OCI-LY7 (cell line): ENCODE results near the gene LDLRAP1. TPM values are rescaled to one million over a fixed set of nuclear protein-coding genes. Genes with fewer than 3 reads are reported as not detected.

ENCODE experiments used
- BruUV-seq: library from RNA; stranded (reverse); fragments of 400-500 nt; replicated peaks from 2 replicates; lab custom pipeline; 2021; lab: Mats Ljungman, UMichigan
- CTCF ChIA-PET: fragments of 300-600 bp; sonication (Branson Sonifier 250); formaldehyde crosslinking; loops from one replicate; lab custom pipeline; 2022; ENCODE audit warnings: antibody characterized with exemption; ENCODE audit not compliant: unreplicated experiment; lab: Charles Lee
- POLR2A ChIA-PET: fragments of 300-600 bp; sonication (Branson Sonifier 250); formaldehyde crosslinking; loops from one replicate; lab custom pipeline; 2022; ENCODE audit warnings: antibody characterized with exemption; lab: Charles Lee
- DNase-seq: peaks from one replicate; pipeline ENCODE4 v3.0.0-alpha.2; 2015; ENCODE audit warnings: low spot score
- H2AFZ ChIP-seq: fragments of 200-600 bp; sonication (generic), shearing (Covaris generic); 2 replicates; pipeline ENCODE4 v1.6.1; 2014; ENCODE audit warnings: mild to moderate bottlenecking, antibody characterized with exemption, low read length, moderate library complexity
- H3K27ac ChIP-seq: fragments of 200-600 bp; sonication (generic); 2 replicates; pipeline ENCODE4 v1.5.1; 2014; ENCODE audit warnings: mixed run types, low read depth, mild to moderate bottlenecking, moderate library complexity, low read length, inconsistent platforms; ENCODE audit not compliant: poor library complexity, severe bottlenecking
- H3K36me3 ChIP-seq: fragments of 200-600 bp; sonication (generic); 2 replicates; pipeline ENCODE4 v1.6.1; 2014; ENCODE audit warnings: mild to moderate bottlenecking, antibody characterized with exemption, low read length, moderate library complexity, mixed read lengths; ENCODE audit not compliant: insufficient read depth
- H3K4me1 ChIP-seq: fragments of 200-600 bp; sonication (generic); 2 replicates; pipeline ENCODE4 v1.5.1; 2014; ENCODE audit warnings: mild to moderate bottlenecking, low read length; ENCODE audit not compliant: insufficient read depth, poor library complexity, severe bottlenecking
- H3K4me2 ChIP-seq: fragments of 200-600 bp; sonication (generic); 2 replicates; pipeline ENCODE4 v1.6.1; 2014; ENCODE audit warnings: mild to moderate bottlenecking, low read length
- H3K4me3 ChIP-seq: fragments of 200-600 bp; sonication (generic); 2 replicates; pipeline ENCODE4 v1.5.1; 2014; ENCODE audit warnings: mild to moderate bottlenecking, low read depth, low read length; ENCODE audit not compliant: poor library complexity, severe bottlenecking
- H3K79me2 ChIP-seq: fragments of 200-600 bp; sonication (generic); 2 replicates; pipeline ENCODE4 v1.6.1; 2016; ENCODE audit warnings: low read depth, mild to moderate bottlenecking, low read length, moderate library complexity, mixed read lengths; ENCODE audit not compliant: insufficient read depth
- H3K9me2 ChIP-seq: fragments of 200-600 bp; sonication (generic); 2 replicates; pipeline ENCODE4 v1.6.1; 2016; ENCODE audit warnings: mild to moderate bottlenecking, low read length, mixed read lengths; ENCODE audit not compliant: insufficient read depth
- H3K9me3 ChIP-seq: fragments of 200-600 bp; sonication (generic); 2 replicates; pipeline ENCODE4 v1.6.1; 2014; ENCODE audit warnings: mild to moderate bottlenecking, mixed run types, low read length, mixed read lengths
- H4K20me1 ChIP-seq: fragments of 200-600 bp; sonication (generic); 2 replicates; pipeline ENCODE4 v1.6.1; 2014; ENCODE audit warnings: mild to moderate bottlenecking, antibody characterized with exemption, low read length, moderate library complexity, mixed read lengths; ENCODE audit not compliant: insufficient read depth
- CTCF ChIP-seq: fragments of 200-600 bp; sonication (generic); conservative IDR thresholded peaks from 2 replicates; pipeline ENCODE4 v1.5.1; 2014; ENCODE audit warnings: mild to moderate bottlenecking, antibody characterized with exemption, low read length, moderate library complexity, mixed read lengths
- EZH2phosphoT487 ChIP-seq: fragments of 200-600 bp; sonication (generic); IDR thresholded peaks from 2 replicates; pipeline ENCODE4 v1.6.1; 2018; ENCODE audit warnings: low read depth, borderline replicate concordance, mild to moderate bottlenecking, mixed run types, antibody characterized with exemption, low read length, moderate library complexity, mixed read lengths
- intact Hi-C: fragments of 100-400 bp; cut with micrococcal nuclease; formaldehyde crosslinking; loops from one replicate; pipeline ENCODE4 v1.10.0; 2022; ENCODE audit not compliant: unreplicated experiment
- total RNA-seq, 2 experiments: library from RNA; depleted of rRNA in 1 of 2; stranded (reverse); fragments of >200 nt in 1 of 2; shearing (Covaris generic) in 1 of 2; gene quantifications; 2 replicates each; pipeline ENCODE4 v1.2.3, GENCODE V29; 2014 to 2022

LDLRAP1 gene
- total RNA-seq, 2 experiments from 2014 or later, result 14.9 to 36.2 TPM

GRCh38 chr1:25538191-25538767 lies 5.1 kb upstream of the LDLRAP1 start:
- no peaks in the 10 kb centered on the region for H3K9me3 ChIP-seq
- no peaks in the 10 kb centered on the region for H3K36me3 ChIP-seq
- H3K4me2 ChIP-seq, result no peak overlapping the region
- no peak overlapping the region for H2AFZ ChIP-seq
- ChIA-PET CTCF (interaction anchor here (1.0 to 1.1 kb wide), 2 partner anchors 11 to 12 kb away, joined by 3 to 4 read pairs; no protein-coding TSS in a partner anchor), POLR2A (interaction anchor here (0.5 kb wide), 1 partner anchor 70 kb away, joined by 6 read pairs; no protein-coding TSS in a partner anchor)
- no peak overlapping the region for H3K27ac ChIP-seq
- no peak for DNase-seq
- TF ChIP-seq CTCF, result no peak
- no peak for TF ChIP-seq EZH2phosphoT487
- intact Hi-C loops, result no loop called here
- no peaks in the 10 kb centered on the region for H3K9me2 ChIP-seq
- no peaks in the 10 kb centered on the region for H4K20me1 ChIP-seq
- H3K4me1 ChIP-seq, result peaks cover 6% of the 10 kb centered on the region
- H3K4me3 ChIP-seq, result no peak overlapping the region
- no peaks in the 10 kb centered on the region for H3K79me2 ChIP-seq
- no TSS peak for BruUV-seq

- peaks cover 22% of the 10 kb centered on the region for H3K4me1 ChIP-seq
- H3K9me3 ChIP-seq, result no peaks in the 10 kb centered on the region
- no peak overlapping the region for H3K4me2 ChIP-seq
- H3K4me3 ChIP-seq, result no peak overlapping the region
- H4K20me1 ChIP-seq, result no peaks in the 10 kb centered on the region
- ChIA-PET POLR2A (no interaction called here), CTCF (no interaction called here)
- no peak overlapping the region for H2AFZ ChIP-seq
- no TSS peak for BruUV-seq
- H3K79me2 ChIP-seq, result peaks cover 4% of the 10 kb centered on the region; the same call in 1 of the 2 replicates
- TF ChIP-seq EZH2phosphoT487 (no peak), CTCF (no peak)
- no peaks in the 10 kb centered on the region for H3K9me2 ChIP-seq
- DNase-seq, result no peak
- no peaks in the 10 kb centered on the region for H3K36me3 ChIP-seq
- intact Hi-C loops, result no loop called here
- no peak overlapping the region for H3K27ac ChIP-seq
Measured at GRCh38 chr1:25540750-25541342, 2.6 kb upstream of the LDLRAP1 start.

GRCh38 chr1:25541425-25541824 lies 2.0 kb upstream of the LDLRAP1 start:
- no peaks in the 10 kb centered on the region for H3K9me3 ChIP-seq
- intact Hi-C loops, result no loop called here
- no peak overlapping the region for H3K4me3 ChIP-seq
- TF ChIP-seq EZH2phosphoT487 (no peak), CTCF (no peak)
- H4K20me1 ChIP-seq, result no peaks in the 10 kb centered on the region
- CTCF ChIA-PET, result no interaction called here
- no peak for DNase-seq
- H3K9me2 ChIP-seq, result no peaks in the 10 kb centered on the region
- H3K4me2 ChIP-seq, result no peak overlapping the region
- H3K27ac ChIP-seq, result no peak overlapping the region
- BruUV-seq, result no TSS peak
- no peaks in the 10 kb centered on the region for H3K36me3 ChIP-seq
- POLR2A ChIA-PET, result no interaction called here
- H3K4me1 ChIP-seq, result peaks cover 28% of the 10 kb centered on the region
- peaks cover 4% of the 10 kb centered on the region; the same call in 1 of the 2 replicates for H3K79me2 ChIP-seq
- no peak overlapping the region for H2AFZ ChIP-seq
